ENCODE results near the gene RPS19.
A peak's percentile ranks its signal among the peaks of the same experiment; 100 is the strongest.

The RPS19 gene

DNA sequence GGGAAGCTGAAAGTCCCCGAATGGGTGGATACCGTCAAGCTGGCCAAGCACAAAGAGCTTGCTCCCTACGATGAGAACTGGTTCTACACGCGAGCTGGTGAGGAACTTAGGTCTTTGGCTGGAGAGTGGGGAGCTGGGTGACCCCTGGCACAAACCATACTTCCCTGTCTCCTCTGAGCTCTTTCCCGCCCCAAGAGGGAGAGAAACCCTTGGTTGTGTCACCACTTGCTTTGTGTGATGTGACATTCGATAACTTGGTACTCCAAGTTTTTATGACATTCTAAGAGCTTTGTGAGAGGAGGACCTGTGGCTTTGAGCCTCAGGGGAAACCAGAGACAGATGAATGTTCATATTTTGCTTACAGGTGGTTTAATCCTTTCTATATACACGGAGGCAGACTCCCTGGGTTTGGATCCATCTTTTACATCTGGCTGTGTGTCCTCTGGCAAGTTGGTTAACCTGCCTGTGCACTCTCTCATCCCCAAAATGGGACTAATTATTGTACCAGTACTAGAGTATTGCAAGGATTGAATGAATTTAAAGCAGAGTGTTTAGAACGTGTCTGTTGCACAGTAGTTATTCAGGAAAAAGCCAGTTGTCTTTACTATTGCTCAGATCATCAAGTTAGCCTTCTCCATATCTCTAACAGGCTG, 1.2 kb downstream of the RPS19 start:
- H3K36me3 ChIP-seq (ENCODE audit: insufficient read depth, low read length), result peaks cover 49% of the 10 kb centered on the region
- H3K4me1 ChIP-seq (ENCODE audit: control insufficient read depth, insufficient read depth, low read length), result peaks cover 25% of the 10 kb centered on the region
- H3K27me3 ChIP-seq (ENCODE audit: control insufficient read depth, insufficient read depth, low read length), result no peaks in the 10 kb centered on the region
- H3K4me3 ChIP-seq (ENCODE audit: low read length), result peak overlapping the region; percentile 90
- peak overlapping the region; percentile 99 for H3K9ac ChIP-seq (ENCODE audit: low read depth, low read length)
- peak overlapping the region; percentile 97 for H3K4me2 ChIP-seq (ENCODE audit: low read length)
- H3K9me3 ChIP-seq (replicated peaks; ENCODE audit: low read length), result no peaks in the 10 kb centered on the region

DNA sequence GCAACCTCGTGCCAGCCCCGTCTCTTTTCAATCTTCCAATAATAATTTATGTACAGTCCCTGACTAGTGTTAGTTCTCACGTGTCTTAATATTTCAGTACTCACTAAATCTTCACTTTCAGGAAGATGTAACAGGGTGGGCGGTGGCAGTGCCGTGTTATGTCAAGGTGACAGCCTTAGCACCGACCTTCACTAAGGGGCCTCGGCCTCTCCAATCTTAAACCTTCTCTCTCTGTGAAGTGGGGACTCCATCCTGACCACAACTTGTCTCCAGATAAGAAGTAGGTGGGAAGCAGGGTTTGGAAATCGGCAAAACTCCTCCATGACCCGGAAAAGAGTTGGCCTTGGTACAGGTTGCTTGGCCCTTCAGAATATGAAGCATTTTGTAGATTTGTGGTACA, 1.8 kb downstream of the RPS19 start:
- Histone ChIP-seq H3K9me3 (replicated peaks; ENCODE audit: low read length) (no peaks in the 10 kb centered on the region), H3K4me3 (ENCODE audit: low read length) (peak overlapping the region; percentile 90), H3K4me2 (ENCODE audit: low read length) (peak overlapping the region; percentile 97), H3K4me1 (ENCODE audit: control insufficient read depth, insufficient read depth, low read length) (peaks cover 25% of the 10 kb centered on the region), H3K36me3 (ENCODE audit: insufficient read depth, low read length) (peaks cover 54% of the 10 kb centered on the region), H3K9ac (ENCODE audit: low read depth, low read length) (peak overlapping the region; percentile 99), H3K27me3 (ENCODE audit: control insufficient read depth, insufficient read depth, low read length) (no peaks in the 10 kb centered on the region)

DNA sequence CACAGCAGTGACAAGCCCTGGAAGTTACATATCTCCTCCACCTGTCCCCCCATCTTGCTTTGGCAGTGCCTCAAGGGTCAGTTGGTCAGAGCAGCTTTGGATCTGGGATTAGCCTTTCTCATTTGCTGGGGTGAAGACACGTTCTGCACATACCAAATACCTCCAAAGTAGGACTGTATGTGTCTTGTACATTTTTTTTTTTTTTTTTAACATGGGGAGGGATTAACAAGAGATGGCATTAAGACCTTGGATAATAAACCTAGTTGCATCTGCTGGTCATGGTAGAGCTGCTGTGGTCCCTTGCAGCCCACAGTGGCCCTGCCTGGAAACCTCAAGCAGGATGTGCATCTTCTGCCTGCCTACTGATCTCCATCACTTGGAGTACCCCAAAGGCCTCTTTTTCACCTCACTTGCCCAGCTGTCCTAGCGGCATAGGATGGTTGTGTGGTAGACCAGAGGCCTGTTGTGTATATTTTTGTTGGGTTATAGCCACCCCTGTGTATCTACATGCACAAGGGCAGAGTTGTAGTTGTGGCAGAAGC, 2.5 kb downstream of the RPS19 start:
- Histone ChIP-seq H3K9me3 (replicated peaks; ENCODE audit: low read length) (no peaks in the 10 kb centered on the region), H3K27me3 (ENCODE audit: control insufficient read depth, insufficient read depth, low read length) (no peaks in the 10 kb centered on the region), H3K4me3 (ENCODE audit: low read length) (peak overlapping the region; percentile 19), H3K9ac (ENCODE audit: low read depth, low read length) (peak overlapping the region; percentile 99), H3K36me3 (ENCODE audit: insufficient read depth, low read length) (peaks cover 60% of the 10 kb centered on the region), H3K4me2 (ENCODE audit: low read length) (peak overlapping the region; percentile 97), H3K4me1 (ENCODE audit: control insufficient read depth, insufficient read depth, low read length) (peaks cover 25% of the 10 kb centered on the region)

DNA sequence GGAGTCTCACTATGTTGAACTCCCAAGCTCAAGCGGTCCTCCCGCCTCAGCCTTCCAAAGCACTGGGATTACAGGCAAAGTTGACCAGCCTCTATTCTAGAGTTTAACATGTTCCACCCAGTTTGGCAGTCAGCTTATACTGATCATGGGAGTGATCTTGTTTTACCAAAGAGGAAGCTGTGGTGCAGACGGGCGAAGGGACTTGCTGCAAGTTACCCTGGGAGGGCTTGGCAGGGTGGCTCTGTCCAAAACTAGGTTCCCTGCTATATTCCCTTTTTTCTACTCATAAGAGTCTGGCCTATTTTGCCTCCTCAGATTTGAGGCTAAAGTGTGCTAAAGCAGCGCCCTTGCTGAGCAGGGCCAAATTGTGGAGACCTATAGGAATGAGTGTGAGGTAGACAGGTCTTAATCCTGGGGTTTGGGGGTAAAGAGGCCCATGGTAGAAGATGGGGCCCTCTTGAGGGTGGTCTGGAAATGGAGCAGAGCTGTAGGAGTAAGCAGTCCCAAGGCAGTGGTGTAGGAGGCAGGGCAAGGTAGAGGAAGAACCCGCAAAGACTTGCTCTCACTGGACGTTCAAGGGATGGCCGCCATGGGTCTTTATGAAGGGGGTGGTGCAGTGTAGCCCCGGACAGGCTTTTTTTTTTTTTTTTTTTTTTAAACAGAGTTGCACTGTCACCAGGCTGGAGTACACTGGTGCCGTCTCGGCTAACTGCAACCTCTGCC, 3.3 kb downstream of the RPS19 start:
- peak overlapping the region; percentile 4 for H3K9ac ChIP-seq (ENCODE audit: low read depth, low read length)
- no peaks in the 10 kb centered on the region for H3K9me3 ChIP-seq (replicated peaks; ENCODE audit: low read length)
- H3K4me1 ChIP-seq (ENCODE audit: control insufficient read depth, insufficient read depth, low read length), result peaks cover 25% of the 10 kb centered on the region
- peaks cover 69% of the 10 kb centered on the region for H3K36me3 ChIP-seq (ENCODE audit: insufficient read depth, low read length)
- no peak overlapping the region for H3K4me3 ChIP-seq (ENCODE audit: low read length)
- H3K4me2 ChIP-seq (ENCODE audit: low read length), result peak overlapping the region; percentile 97
- H3K27me3 ChIP-seq (ENCODE audit: control insufficient read depth, insufficient read depth, low read length), result no peaks in the 10 kb centered on the region

DNA sequence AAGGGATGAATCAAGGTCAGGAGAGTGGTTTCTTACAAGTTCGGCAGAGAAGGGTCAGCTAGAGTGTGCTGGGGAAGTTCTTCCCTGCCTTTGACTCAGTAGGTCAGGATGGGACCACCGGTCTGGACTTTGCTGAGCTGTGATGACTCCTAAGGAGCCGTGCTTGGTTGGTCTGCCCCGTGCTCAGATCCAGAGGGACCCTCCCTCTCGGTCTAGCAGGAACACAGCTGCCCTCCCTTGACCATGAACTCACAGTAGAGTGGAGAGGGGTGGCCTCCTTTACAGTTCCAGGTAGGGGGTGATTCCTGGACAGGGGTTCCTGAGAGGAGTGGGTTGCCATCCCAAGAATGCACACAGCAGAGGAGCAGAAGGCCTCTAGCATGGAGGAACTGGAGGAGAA, 4.3 kb downstream of the RPS19 start:
- no peaks in the 10 kb centered on the region for H3K27me3 ChIP-seq (ENCODE audit: control insufficient read depth, insufficient read depth, low read length)
- H3K4me1 ChIP-seq (ENCODE audit: control insufficient read depth, insufficient read depth, low read length), result peaks cover 25% of the 10 kb centered on the region
- no peaks in the 10 kb centered on the region for H3K9me3 ChIP-seq (replicated peaks; ENCODE audit: low read length)
- peaks cover 79% of the 10 kb centered on the region for H3K36me3 ChIP-seq (ENCODE audit: insufficient read depth, low read length)
- H3K4me3 ChIP-seq (ENCODE audit: low read length), result no peak overlapping the region
- no peak overlapping the region for H3K9ac ChIP-seq (ENCODE audit: low read depth, low read length)
- H3K4me2 ChIP-seq (ENCODE audit: low read length), result peak overlapping the region; percentile 15

DNA sequence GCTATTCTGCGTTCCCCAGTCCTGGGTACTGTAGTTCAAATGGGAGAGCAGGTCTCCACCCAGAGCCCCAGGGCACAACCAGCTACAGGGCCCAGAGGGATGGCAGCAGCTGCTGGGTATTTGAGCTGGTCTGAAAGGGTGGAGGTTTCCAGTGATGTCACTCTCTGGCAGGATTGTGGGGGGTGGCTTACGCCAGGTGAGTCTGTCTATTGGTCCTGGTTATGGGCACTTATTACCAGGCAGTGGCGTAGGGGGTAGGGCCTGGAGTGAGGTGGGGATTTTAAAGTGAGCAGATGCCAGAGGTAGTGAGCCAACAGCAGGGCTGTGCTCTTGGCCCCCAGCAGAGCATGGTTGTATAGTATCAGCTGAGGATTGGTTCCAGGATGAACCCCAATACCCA, 6.2 kb downstream of the RPS19 start:
- Histone ChIP-seq H3K27me3 (ENCODE audit: control insufficient read depth, insufficient read depth, low read length) (no peaks in the 10 kb centered on the region), H3K36me3 (ENCODE audit: insufficient read depth, low read length) (peaks cover 88% of the 10 kb centered on the region), H3K9me3 (replicated peaks; ENCODE audit: low read length) (no peaks in the 10 kb centered on the region), H3K9ac (ENCODE audit: low read depth, low read length) (no peak overlapping the region), H3K4me2 (ENCODE audit: low read length) (peak overlapping the region; percentile 17), H3K4me3 (ENCODE audit: low read length) (no peak overlapping the region), H3K4me1 (ENCODE audit: control insufficient read depth, insufficient read depth, low read length) (peaks cover 21% of the 10 kb centered on the region)

DNA sequence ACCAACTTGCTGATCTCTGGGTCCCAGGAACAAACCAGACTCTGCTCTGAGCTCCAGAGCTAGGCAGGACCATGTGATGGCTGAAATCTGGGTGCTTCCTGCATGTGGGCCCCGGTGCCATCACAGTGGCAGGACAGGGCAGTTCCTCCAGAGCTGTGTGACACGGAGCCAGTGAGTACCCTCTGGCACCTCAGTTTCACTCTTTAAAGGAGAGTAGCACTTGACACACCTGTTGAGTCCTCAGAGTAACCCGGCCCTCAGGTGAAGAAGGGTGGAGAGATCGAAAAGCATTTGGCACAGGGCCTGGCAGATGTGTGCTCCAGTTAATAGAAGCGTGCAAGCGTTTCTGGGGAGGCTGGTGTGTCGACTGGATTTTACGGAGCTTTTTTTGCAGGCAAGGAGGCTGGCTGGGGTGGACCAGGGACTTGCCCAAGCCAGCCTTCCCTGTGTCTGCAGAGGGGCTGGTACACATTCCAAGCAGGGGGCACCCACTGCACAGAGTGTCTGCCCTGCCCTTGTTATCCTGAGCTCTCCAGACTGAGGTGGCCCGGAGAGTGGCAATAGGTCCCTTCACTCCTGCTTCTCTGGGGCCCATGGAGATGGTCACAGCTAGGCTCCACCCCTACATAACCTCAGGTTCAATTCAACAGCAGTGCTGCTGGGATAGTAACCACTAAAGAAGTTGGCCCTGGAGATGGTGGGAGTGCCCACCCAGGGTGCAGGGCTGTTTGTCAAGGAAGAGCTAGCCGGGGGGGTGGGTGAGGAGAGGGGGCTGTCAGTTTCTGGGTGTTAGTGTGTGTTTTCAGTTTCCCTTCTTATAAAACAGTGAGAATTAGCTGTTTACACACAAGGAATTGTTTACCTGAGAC, 8.3 kb downstream of the RPS19 start:
- peak overlapping the region; percentile 13 for H3K9ac ChIP-seq (ENCODE audit: low read depth, low read length)
- no peaks in the 10 kb centered on the region for H3K27me3 ChIP-seq (ENCODE audit: control insufficient read depth, insufficient read depth, low read length)
- H3K9me3 ChIP-seq (replicated peaks; ENCODE audit: low read length), result no peaks in the 10 kb centered on the region
- peaks cover 1% of the 10 kb centered on the region for H3K4me1 ChIP-seq (ENCODE audit: control insufficient read depth, insufficient read depth, low read length)
- H3K36me3 ChIP-seq (ENCODE audit: insufficient read depth, low read length), result peaks cover 81% of the 10 kb centered on the region
- H3K4me3 ChIP-seq (ENCODE audit: low read length), result no peak overlapping the region
- no peak overlapping the region for H3K4me2 ChIP-seq (ENCODE audit: low read length)

DNA sequence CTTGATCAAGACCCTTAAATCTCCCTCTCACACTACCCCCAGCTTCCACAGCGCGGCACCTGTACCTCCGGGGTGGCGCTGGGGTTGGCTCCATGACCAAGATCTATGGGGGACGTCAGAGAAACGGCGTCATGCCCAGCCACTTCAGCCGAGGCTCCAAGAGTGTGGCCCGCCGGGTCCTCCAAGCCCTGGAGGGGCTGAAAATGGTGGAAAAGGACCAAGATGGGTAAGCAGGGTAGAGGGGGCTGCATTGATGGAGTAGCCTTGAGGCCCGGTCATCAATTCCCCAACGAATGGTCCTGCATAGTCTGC, 8.9 kb downstream of the RPS19 start:
- Histone ChIP-seq H3K27me3 (ENCODE audit: control insufficient read depth, insufficient read depth, low read length) (no peaks in the 10 kb centered on the region), H3K4me3 (ENCODE audit: low read length) (no peak overlapping the region), H3K9ac (ENCODE audit: low read depth, low read length) (no peak overlapping the region), H3K4me1 (ENCODE audit: control insufficient read depth, insufficient read depth, low read length) (no peaks in the 10 kb centered on the region), H3K36me3 (ENCODE audit: insufficient read depth, low read length) (peaks cover 78% of the 10 kb centered on the region), H3K9me3 (replicated peaks; ENCODE audit: low read length) (no peaks in the 10 kb centered on the region), H3K4me2 (ENCODE audit: low read length) (no peak overlapping the region)

DNA sequence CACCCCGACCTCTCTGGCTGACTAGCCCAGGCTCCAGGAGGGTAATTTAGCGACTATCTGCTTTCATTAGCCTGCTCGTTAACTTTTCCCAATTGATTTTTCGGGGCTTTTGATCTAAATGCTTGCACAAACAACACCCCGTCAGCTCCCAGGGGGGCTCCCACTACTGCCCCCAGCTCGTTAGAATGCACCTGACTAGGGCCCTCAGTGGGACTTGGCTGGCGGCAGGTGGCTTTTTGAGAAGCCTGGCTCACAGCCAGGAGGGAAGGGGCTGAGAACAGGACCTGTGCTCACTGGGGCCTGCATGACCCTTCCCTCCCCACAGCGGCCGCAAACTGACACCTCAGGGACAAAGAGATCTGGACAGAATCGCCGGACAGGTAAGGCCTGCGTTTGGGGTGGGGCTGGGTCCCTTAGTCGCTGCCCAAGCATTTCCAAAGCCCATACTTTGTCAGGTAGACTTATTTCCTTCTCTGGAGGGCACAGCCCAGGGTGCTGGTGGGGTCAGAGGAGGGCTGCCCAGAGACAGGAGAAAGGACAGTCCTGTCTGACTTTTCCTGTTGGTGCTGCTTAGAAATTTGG, 9.4 kb downstream of the RPS19 start:
- peaks cover 72% of the 10 kb centered on the region for H3K36me3 ChIP-seq (ENCODE audit: insufficient read depth, low read length)
- no peak overlapping the region for H3K4me3 ChIP-seq (ENCODE audit: low read length)
- no peaks in the 10 kb centered on the region for H3K9me3 ChIP-seq (replicated peaks; ENCODE audit: low read length)
- no peak overlapping the region for H3K4me2 ChIP-seq (ENCODE audit: low read length)
- no peaks in the 10 kb centered on the region for H3K4me1 ChIP-seq (ENCODE audit: control insufficient read depth, insufficient read depth, low read length)
- no peaks in the 10 kb centered on the region for H3K27me3 ChIP-seq (ENCODE audit: control insufficient read depth, insufficient read depth, low read length)
- H3K9ac ChIP-seq (ENCODE audit: low read depth, low read length), result no peak overlapping the region

DNA sequence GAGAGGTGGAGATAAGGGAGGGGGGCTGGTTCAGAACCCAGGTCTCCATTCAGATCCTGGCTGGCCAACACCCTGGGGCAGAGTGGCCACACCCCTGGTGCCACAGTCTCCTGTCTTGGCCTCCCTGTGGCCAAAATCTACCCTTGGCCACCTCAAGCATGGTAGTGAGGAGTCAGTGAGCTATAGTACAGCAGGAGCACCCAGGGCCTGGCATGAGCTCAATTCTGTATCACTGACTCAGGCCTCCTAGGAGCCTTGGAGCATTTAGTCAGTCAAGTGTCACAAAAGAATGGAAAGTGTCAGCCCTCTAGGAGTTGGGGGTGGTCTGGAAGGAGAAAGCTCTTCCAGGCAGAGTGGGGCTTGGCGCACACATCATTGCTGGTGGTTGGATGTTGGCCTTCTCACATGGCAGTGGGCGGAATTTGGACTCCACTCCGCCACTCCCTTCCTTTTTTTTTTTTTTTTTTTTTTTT, 10.4 kb downstream of the RPS19 start:
- Histone ChIP-seq H3K4me3 (ENCODE audit: low read length) (no peak overlapping the region), H3K9ac (ENCODE audit: low read depth, low read length) (no peak overlapping the region), H3K4me2 (ENCODE audit: low read length) (no peak overlapping the region), H3K36me3 (ENCODE audit: insufficient read depth, low read length) (peaks cover 63% of the 10 kb centered on the region), H3K27me3 (ENCODE audit: control insufficient read depth, insufficient read depth, low read length) (no peaks in the 10 kb centered on the region), H3K4me1 (ENCODE audit: control insufficient read depth, insufficient read depth, low read length) (no peaks in the 10 kb centered on the region), H3K9me3 (replicated peaks; ENCODE audit: low read length) (no peaks in the 10 kb centered on the region)
